Duodenal mucosa (tissue), 2 donors: ENCODE results near the gene SNX8.

ENCODE experiments used
- H3K27ac ChIP-seq: one replicate; pipeline ENCODE4 v1.7.0; 2013; ENCODE audit warnings: low read depth, low read length
- H3K27me3 ChIP-seq, 2 donors: one replicate each; pipeline ENCODE4 v1.7.0; 2013; ENCODE audit warnings: low read length in 2 of 2, control low read depth in 1 of 2; ENCODE audit not compliant: insufficient read depth in 2 of 2, control insufficient read depth in 1 of 2
- H3K36me3 ChIP-seq, 2 donors: one replicate each; pipeline ENCODE4 v1.7.0; 2013; ENCODE audit warnings: low read length in 2 of 2, control low read depth in 1 of 2; ENCODE audit not compliant: insufficient read depth in 2 of 2, control insufficient read depth in 1 of 2
- H3K4me1 ChIP-seq, 2 donors: one replicate each; pipeline ENCODE4 v1.7.0; 2013; ENCODE audit warnings: low read length in 2 of 2, control low read depth in 1 of 2; ENCODE audit not compliant: insufficient read depth in 2 of 2, control insufficient read depth in 1 of 2
- H3K4me3 ChIP-seq, 2 donors: one replicate each; pipeline ENCODE4 v1.7.0; 2013; ENCODE audit warnings: low read length in 2 of 2, low read depth in 1 of 2
- H3K9ac ChIP-seq, 2 donors: one replicate each; pipeline ENCODE4 v1.7.0; 2013; ENCODE audit warnings: low read length in 2 of 2, low read depth in 1 of 2
- H3K9me3 ChIP-seq, 2 donors: one replicate each; pipeline ENCODE4 v1.7.0; 2013; ENCODE audit warnings: low read length in 2 of 2, control low read depth in 1 of 2; ENCODE audit not compliant: control insufficient read depth in 1 of 2

SNX8 gene

DNA sequence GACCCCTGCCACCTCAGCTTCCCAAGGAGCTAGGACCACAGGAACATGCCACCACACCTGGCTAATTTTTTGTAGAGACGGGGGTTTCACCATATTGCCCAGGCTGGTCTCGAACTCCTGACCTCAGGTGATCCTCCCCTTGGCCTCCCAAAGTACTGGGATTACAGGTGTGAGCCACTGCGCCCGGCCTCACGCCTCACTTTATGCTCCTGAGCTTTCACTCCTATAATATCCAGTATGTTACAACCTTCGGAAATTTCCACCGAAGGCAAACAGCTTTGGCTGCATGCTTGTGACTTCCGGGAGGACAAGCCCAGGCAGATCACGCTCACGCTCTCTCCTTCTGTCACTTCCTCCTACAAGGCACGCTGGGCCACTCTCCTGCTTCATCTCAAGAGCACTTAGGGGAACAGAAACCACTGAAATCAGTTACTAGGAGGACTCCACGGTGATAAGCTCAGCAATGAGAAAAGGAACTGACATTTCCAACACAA lies 77.1 kb downstream of the SNX8 start:
- H3K27me3 ChIP-seq = no peaks in the 10 kb centered on the region
- peaks cover 14 to 43% of the 10 kb centered on the region in 2 donors for H3K36me3 ChIP-seq
- peaks cover 0 to 20% of the 10 kb centered on the region in 2 donors for H3K4me1 ChIP-seq
- no peak overlapping the region for H3K4me3 ChIP-seq
- no peak overlapping the region for H3K9ac ChIP-seq
- peak overlapping the region; percentile 15 for H3K27ac ChIP-seq
- H3K9me3 ChIP-seq = no peaks in the 10 kb centered on the region

DNA sequence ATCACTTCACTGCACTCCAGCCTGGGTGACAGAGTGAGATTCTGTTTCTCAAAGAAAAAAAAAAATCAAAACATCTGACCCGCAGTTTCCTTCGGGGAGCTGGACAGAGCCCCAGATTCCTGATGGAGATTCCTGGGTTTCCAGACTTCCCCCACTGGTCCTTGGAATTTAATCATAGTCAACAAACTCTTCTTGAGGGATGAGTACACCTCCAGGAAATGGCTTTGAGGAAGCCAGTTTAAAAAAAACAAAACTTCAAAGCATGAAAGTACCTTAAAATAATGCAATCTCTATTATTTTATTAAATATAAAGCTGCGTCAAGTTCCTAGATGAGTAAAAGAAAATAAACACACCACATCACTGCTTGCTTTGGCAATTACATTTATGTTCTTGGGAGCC lies 80.3 kb downstream of the SNX8 start:
- Histone ChIP-seq H3K27ac (no peak overlapping the region), H3K4me3 (no peak overlapping the region), H3K9ac (no peak overlapping the region), H3K27me3 (no peaks in the 10 kb centered on the region), H3K4me1 (peaks cover 0 to 25% of the 10 kb centered on the region in 2 donors), H3K9me3 (no peaks in the 10 kb centered on the region), H3K36me3 (peaks cover 18 to 40% of the 10 kb centered on the region in 2 donors)

- H3K9me3 ChIP-seq = no peaks in the 10 kb centered on the region
- peak within 1 kb of the TSS; percentile 71 to 74 for H3K9ac ChIP-seq
- H3K27ac ChIP-seq = no peak within 1 kb of the TSS
- H3K4me3 ChIP-seq = peak within 1 kb of the TSS; percentile 80 to 89
- peaks cover 16 to 37% of the 10 kb centered on the region in 2 donors for H3K36me3 ChIP-seq
- H3K4me1 ChIP-seq = peaks cover 0 to 20% of the 10 kb centered on the region in 2 donors
- no peaks in the 10 kb centered on the region for H3K27me3 ChIP-seq
Observed at GRCh38 chr7:2232766-2233520, 81.3 kb downstream of the SNX8 start, which contains the start of gene MAD1L1. Gene MAD1L1 (minus strand): TSS chr7:2232945. CDS start chr7:2230133, 2,812 bp downstream.

DNA sequence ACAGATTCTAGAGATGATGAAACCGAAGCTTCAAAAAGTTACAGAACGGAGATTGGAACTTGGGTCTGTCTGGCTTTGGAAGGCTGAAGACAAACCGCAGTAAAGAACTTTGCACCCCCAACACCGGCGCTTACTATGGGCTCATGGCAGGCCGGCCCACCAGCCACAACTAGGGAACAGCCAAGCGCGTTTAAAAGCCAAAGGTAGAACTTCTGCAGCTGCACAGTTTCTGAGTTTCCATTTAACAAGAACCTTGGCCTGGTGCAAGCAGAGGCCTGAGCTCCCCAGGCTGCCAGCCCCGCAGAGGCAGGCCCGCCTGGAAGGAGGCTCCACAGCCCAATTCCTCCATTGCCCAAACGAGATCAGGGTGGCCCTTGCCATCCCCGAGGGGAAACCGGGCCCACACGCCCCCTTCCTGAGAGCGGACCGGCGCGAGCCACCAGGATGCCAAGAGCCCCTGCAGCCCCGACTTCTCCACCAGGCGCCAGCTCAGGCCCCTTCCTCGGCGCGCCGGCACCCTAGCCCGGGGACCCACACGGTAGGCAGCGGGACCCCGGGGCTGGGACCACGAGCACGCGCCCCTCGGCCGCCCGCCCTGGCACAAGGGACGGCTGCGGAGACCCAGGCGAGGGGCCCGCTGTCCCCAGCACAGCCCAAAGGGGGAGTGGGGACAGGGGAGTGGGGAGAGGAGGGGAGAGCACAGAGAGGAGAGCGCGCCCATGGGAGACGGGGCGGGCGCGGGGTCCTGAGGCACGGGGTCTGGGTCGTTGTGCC lies 82.1 kb downstream of the SNX8 start:
- Histone ChIP-seq H3K36me3 (peaks cover 14 to 40% of the 10 kb centered on the region in 2 donors), H3K9me3 (no peaks in the 10 kb centered on the region), H3K4me3 (peak overlapping the region; percentile 80 to 89), H3K27ac (no peak overlapping the region), H3K27me3 (no peaks in the 10 kb centered on the region), H3K4me1 (peaks cover 0 to 19% of the 10 kb centered on the region in 2 donors), H3K9ac (peak overlapping the region; percentile 71 to 74)

DNA sequence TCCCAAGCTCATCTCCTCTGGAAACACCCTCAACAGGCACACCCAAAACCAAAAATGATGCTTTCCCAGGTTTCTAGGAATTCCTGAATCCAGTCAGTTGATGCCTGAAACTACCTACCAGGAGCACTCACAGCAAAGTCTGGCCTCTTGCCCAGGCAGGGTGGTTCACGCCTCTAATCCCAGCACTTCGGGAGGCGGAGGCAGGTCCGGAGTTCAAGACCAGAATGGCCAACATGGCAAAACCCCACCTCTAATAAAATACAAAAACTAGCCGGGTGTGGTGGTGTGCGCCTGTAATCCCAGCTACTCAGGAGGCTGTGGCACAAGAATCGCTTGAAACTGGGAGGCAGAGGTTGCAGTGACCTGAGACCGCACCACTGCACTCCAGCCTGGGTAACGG lies 83.4 kb downstream of the SNX8 start:
- peaks cover 14 to 43% of the 10 kb centered on the region in 2 donors for H3K36me3 ChIP-seq
- peaks cover 0 to 19% of the 10 kb centered on the region in 2 donors for H3K4me1 ChIP-seq
- no peaks in the 10 kb centered on the region for H3K27me3 ChIP-seq
- no peaks in the 10 kb centered on the region for H3K9me3 ChIP-seq
- no peak overlapping the region for H3K9ac ChIP-seq
- no peak overlapping the region for H3K27ac ChIP-seq
- no peak overlapping the region for H3K4me3 ChIP-seq

- Histone ChIP-seq H3K27ac (no peak overlapping the region), H3K36me3 (peaks cover 12 to 49% of the 10 kb centered on the region in 2 donors), H3K4me1 (peaks cover 0 to 19% of the 10 kb centered on the region in 2 donors), H3K9me3 (no peaks in the 10 kb centered on the region), H3K9ac (no peak overlapping the region), H3K4me3 (no peak overlapping the region), H3K27me3 (no peaks in the 10 kb centered on the region)
Observed at GRCh38 chr7:2230226-2230625, 84.0 kb downstream of the SNX8 start.

DNA sequence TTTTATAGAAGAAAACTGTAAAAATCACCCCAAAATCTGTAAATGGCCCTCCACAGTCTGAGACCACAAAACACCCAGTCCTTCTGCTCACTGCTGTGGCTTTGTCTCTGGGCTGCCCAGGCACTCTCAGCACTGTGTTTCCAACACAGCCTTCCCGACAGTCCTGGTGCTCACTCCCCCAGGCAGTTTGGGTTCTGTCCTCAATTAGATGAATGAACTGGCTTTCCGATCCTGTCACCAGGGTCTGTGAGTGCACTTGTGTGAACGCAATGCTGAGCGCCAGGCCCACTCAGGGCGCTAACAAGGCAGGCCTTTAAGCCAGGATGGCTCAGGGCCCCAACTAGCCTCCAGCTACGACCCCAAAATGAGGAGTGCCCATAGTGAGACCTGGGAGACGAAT lies 84.8 kb downstream of the SNX8 start:
- Histone ChIP-seq H3K36me3 (peaks cover 4 to 49% of the 10 kb centered on the region in 2 donors), H3K4me3 (no peak overlapping the region), H3K9me3 (no peaks in the 10 kb centered on the region), H3K4me1 (peaks cover 0 to 19% of the 10 kb centered on the region in 2 donors), H3K27me3 (no peaks in the 10 kb centered on the region), H3K9ac (no peak overlapping the region), H3K27ac (no peak overlapping the region)

DNA sequence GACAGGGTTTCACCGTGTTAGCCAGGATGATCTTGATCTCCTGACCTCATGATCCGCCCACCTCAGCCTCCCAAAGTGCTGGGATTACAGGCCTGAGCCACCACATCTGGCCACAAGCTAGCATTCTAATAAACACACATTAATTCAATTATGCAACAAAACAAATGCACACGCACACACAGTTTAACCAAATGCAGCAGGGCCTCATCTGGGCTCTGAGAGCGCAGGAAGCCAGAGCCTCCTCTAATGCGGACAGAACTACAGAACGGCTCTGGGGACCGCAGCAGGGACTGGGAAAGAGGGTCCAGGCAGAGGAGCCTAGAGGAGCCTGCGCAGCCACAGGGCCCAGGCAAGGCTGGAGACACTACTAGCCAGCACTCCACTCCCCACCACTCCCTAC lies 85.3 kb downstream of the SNX8 start:
- no peak overlapping the region for H3K4me3 ChIP-seq
- H3K9ac ChIP-seq = no peak overlapping the region
- no peak overlapping the region for H3K27ac ChIP-seq
- peaks cover 4 to 51% of the 10 kb centered on the region in 2 donors for H3K36me3 ChIP-seq
- no peaks in the 10 kb centered on the region for H3K27me3 ChIP-seq
- no peaks in the 10 kb centered on the region for H3K9me3 ChIP-seq
- H3K4me1 ChIP-seq = peaks cover 0 to 19% of the 10 kb centered on the region in 2 donors

- Histone ChIP-seq H3K4me3 (no peak overlapping the region), H3K9ac (no peak overlapping the region), H3K27ac (no peak overlapping the region), H3K36me3 (peaks cover 4 to 58% of the 10 kb centered on the region in 2 donors), H3K9me3 (no peaks in the 10 kb centered on the region), H3K27me3 (no peaks in the 10 kb centered on the region), H3K4me1 (peaks cover 0 to 14% of the 10 kb centered on the region in 2 donors)
Observed at GRCh38 chr7:2227699-2228098, 86.5 kb downstream of the SNX8 start.

GRCh38 chr7:2225830-2226229 lies 88.4 kb downstream of the SNX8 start:
- no peak overlapping the region for H3K9ac ChIP-seq
- no peak overlapping the region for H3K4me3 ChIP-seq
- H3K4me1 ChIP-seq = peaks cover 0 to under 1% of the 10 kb centered on the region in 2 donors
- no peaks in the 10 kb centered on the region for H3K27me3 ChIP-seq
- peaks cover 4 to 66% of the 10 kb centered on the region in 2 donors for H3K36me3 ChIP-seq
- H3K9me3 ChIP-seq = no peaks in the 10 kb centered on the region
- H3K27ac ChIP-seq = no peak overlapping the region
